Skeletal muscle cell (primary cell): ENCODE results near the gene SNAP47.

Source experiments
- DNase-seq: peaks from one replicate; pipeline ENCODE4 v3.0.0-alpha.2; 2010; ENCODE audit warnings: low read depth
- H3K4me3 ChIP-seq: 2 replicates; pipeline ENCODE4 v1.5.1; 2011; ENCODE audit warnings: low read depth, mild to moderate bottlenecking, control low read depth, low read length, moderate library complexity

The SNAP47 gene

DNA sequence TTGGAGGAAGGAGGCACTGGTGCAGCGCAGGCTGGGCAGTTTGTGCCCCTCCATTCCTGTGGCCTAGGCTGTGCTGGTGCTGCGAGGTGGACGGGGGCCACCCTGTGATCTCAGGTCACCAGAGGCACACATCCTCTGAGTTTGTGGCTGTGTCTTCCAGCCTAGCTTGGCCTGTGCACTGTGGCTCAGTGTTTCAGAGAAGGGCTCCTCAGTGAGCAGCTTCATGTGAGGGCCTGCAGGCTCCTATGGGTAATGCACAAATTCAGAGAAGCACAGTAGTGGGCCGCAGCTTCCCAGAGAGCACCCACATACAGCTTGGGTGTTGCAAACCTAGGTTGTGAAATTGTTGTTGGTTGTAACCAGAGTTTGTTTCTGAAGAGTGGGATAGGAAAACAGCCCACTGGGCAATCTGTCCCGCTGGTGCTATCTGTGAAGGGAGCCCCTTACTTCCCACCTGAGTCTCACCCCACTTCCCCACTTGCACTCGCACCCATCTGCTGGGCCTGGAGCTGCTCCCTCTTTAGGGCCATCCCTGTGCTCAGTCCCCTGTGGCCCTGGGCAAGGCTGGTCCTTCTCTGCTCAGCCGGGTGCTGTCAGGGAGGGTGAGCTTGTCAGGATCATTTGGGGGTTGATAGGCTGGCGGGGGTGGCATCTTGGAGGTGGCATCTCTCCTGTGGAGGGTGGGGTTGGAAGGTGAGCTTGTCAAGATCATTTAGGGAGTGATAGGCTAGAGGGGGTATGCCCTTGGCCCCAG is 30.2 kb downstream of the SNAP47 start:
- H3K4me3 ChIP-seq: no peak overlapping the region
- DNase-seq: no peak

DNA sequence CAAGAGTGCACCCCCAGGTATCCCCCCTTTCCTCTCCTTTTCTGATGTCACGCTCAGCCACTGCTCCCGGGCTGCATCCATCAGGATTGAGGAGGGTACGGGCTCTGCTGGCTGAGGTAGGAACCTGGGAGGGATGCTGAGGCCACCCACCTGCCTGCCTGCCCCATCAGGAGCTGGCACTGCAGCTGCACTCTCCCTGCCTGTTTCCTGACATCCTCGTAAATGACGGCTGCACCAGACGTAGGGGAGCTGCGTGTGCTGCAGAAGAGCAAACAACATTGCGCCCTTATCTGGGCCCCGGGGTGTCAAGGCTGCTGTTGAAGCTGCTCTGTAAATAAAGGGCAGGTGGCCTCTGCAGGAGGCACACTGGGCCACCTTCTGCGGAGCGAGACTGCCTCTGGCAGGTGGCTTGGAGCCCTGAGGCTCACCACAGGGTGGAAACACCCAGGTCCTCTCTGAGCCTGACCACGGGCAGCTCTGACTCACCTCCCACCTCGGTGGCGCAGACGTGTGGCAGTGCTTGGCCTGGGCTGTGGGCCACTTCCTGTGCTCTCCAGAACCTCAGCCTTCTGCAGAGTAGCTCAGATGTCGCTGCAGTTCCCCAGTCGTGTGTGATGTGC is 30.9 kb downstream of the SNAP47 start:
- no peak overlapping the region for H3K4me3 ChIP-seq
- DNase-seq: no peak

DNA sequence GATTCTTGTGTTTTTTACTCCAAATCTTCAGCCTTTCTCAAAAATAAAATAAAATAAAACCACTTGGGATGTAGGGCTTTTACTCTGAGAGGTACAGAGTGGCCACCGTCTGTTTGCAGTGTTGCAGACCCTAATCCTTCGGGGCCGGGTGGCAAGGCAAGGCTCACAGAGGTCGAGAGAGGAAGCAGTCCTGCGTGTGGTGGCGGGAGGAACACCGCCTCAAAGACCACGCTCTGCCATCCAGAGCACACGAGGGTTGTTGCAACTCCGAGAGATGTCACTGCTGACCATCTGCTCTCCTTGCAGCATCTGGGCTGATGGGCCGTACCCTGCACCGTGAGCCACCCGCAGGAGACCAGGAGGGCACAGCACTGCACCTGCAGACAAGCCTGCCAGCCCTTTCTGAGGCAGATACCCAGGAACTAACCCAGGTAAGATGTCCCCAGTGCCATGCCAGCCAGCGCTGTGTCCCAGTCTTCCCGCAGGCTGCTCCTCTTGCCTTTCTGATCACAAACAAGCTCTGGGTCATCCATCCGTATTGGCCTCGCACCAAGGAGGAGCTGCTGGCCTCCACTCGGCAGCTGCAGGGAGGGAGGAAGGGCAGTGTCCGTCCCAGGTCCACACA is 31.5 kb downstream of the SNAP47 start:
- no peak overlapping the region for H3K4me3 ChIP-seq
- no peak for DNase-seq

DNA sequence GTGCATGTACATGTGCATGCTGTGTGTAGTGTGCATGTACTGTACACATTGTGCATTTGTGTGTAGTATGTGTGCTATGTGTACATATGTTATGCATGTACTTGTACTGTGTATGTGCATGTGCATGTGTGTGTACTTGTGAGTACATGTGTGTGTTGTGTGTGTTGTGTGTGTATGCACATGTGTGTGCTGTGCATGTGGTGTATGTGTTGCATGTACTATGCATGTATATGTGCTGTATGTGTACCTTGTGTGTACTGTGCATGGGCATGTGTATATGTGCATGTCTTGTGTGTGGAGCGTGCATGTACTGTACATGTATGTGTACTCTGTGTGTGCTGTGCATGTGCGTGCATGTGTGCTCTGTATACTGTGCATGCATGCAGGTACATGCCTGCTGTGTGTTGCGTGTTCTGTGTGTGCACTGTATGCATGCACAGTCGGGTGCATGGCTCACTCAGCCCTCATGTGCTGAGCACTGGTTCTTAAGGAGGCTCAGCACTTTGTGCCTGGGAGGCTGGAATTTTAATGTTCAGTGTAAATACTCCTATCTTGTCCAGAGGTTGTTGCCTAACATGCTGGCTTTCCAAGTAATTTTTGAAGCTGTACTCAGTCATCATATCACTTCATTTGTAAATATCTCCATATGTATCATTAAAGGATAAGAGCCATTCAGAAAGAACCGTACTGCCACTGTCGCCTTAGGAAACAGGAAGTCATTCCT is 32.3 kb downstream of the SNAP47 start:
- H3K4me3 ChIP-seq: no peak overlapping the region
- DNase-seq: no peak

DNA sequence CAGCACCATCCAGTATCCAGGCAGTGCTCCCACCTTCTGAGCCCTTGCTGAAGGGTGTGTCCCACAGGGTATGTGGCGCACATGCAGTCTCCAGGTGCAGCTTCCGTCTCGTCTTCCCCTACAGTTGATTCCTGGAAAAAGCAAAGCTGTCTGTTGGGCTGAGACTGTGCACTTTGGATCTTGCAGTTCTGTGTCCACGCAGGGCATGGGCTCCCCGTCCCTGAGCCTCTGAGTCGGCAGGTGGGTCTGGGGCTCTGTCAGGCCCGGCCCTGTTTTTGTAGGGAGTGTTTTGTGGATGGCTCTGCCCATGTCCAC is 32.8 kb downstream of the SNAP47 start:
- no peak for DNase-seq
- H3K4me3 ChIP-seq: no peak overlapping the region

DNA sequence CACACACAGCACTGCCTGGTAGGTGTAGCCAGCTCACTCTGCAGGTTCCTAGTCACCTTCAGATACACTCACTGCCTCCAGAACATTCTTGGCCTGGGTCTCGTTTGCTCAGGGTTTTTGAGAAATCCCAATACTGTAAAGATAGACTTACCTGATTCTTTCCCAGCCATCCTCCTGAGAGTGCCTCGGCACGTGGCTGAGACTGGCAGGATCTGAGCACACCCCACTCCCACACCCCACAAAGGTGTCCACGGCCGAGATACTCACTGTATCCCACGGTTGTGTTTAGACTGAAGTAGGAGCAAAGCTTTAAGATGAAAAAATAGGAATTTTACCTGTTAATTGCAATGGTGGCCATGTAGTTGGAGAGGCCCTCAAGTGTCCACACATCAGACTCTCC is 33.4 kb downstream of the SNAP47 start:
- DNase-seq: no peak
- no peak overlapping the region for H3K4me3 ChIP-seq

DNA sequence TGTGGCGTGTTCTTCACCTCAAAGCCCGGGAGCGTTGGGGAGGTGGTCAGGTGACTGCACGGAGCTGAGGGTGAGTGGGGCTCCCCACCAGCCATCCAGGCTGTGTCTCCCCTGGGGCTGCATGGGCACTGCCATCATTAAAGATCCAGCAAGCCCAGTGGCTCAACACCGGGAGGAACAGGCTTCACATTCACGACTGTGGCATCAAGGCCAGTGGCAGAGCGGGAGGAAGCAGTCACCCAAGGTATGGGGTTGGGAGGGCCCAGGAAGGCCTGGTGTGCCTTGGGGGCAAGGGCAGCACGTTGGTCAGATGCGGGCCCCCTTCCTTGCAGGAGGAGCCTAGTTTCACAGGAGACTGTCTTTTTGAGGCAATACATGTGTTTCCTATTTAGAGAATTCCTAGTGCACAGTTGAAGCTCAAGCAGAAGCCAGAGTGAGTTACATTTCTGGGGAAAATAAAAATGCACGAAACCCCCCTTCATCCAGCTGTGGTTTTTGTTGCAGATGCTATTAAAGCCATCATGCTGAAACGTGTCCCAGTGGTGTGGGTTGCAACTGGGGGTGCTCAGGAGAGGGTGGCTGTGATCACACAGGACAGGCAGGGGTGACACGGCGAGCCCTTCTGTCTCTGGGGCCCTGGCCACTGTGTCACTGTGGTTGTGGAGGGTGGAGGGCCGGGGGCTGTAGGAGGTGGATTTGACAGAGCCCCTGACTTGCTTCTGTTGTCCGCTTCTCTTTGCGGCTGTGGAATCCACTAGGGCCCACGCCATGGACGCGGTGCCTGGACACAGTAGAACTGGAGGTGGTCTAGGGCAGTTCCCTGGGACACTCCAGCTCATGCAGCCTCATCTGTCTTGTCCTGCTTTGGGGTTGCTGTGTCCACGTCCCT is 34.1 kb downstream of the SNAP47 start:
- H3K4me3 ChIP-seq: no peak overlapping the region
- DNase-seq: no peak

DNA sequence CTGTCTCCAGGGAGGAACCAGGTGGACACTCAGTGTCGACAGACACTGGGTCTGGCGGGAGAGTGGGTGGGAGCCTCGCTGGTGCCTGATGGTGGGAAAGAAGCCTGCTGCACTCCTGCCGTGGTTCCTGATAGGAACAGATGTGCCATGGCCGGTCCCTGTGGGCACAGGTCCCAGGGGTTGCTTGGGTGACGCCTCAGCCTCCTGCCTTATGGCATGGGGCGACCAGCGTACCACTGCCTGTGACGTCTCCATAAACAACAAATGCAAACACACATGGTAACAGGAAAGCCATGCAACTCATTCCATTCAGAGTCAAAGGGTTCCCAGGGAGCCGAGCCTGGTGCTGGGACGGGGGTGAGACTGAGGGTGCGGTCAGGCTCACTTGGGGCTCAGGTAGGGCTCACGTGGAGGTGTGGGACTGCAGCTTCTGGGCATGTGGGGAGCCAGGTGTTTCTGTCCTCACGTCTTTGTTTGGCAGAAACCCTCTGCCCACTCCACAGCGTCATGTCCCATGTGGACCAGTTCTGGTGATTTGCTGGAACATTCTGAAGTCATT is 34.8 kb downstream of the SNAP47 start:
- H3K4me3 ChIP-seq: no peak overlapping the region
- no peak for DNase-seq

DNA sequence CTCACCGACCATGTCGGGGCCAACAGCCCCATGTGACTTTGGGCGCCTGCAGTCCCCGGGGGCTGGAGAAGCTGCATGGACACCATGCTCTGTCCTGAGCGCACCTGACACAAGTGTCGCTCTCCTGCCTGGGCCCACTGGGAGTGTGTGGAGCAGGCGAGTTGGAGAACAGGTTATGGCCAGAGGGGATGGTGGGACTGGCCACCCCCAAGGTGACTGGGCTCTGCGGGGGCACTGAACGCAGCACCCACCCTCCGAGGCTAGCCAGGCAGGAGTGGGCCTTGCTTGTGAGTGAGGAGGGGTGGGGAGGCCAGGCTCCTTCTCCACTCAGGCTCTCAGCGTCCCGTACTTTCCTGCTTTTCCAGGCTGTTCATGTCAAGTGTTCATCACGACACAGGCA is 35.6 kb downstream of the SNAP47 start:
- H3K4me3 ChIP-seq: no peak overlapping the region
- DNase-seq: no peak

DNA sequence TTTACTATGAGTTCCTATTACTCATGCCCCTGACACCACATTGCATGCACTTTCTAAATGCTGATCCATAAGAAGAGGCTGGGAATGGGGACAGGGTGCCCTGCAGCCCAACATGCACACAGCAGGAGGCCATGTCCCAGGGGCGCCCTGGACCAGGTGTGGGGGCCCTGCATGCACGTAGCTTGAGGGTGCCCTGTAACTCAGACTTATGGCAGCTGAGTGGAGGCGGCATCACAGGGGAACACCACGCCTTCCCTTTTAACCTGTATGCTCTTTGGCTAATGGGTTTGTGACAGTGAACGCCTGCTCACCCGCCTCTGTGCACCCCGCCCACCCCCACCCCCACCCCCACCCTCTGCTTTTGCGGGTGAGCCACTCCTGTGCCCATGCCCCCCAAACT is 36.1 kb downstream of the SNAP47 start:
- no peak overlapping the region for H3K4me3 ChIP-seq
- no peak for DNase-seq

DNA sequence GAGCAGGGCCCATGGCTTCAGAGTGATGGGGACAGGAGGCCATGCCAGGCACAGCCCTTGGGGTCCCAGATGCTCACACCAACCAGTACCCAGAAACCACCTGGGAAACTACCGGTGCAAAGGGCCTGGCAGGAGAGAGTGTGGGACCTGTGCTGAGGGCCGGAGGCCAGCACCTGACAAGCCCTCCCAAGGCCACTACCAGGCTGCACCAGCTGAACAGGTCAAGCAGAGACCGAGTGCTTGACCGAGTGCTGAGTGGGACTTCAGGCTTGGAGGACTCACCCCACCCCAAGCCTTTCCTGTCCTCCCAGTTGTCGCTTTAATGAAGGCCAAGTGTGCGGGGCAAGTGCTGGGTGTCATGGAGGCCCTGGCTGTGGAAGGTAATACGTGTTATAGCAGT is 36.5 kb downstream of the SNAP47 start:
- no peak overlapping the region for H3K4me3 ChIP-seq
- no peak for DNase-seq

DNA sequence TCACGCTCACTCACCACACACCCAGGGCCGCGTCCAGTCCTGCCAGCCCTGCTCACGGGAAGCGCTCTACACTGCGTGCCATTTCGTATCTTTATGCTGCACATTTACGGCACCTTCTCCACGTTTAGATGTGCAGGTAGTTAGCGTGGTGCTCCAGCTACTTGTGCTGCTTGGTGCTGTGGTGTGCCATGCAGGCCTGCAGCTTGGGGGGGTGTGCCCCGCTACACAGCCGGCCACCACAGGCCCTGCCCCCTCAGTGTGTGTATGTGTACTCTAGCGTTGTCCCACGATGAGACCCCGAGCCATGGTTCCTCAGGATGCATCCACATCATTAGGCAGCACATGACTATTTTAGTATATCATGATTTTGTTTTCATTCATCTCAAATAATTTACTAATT is 38.3 kb downstream of the SNAP47 start:
- no peak overlapping the region for H3K4me3 ChIP-seq
- DNase-seq: no peak

DNA sequence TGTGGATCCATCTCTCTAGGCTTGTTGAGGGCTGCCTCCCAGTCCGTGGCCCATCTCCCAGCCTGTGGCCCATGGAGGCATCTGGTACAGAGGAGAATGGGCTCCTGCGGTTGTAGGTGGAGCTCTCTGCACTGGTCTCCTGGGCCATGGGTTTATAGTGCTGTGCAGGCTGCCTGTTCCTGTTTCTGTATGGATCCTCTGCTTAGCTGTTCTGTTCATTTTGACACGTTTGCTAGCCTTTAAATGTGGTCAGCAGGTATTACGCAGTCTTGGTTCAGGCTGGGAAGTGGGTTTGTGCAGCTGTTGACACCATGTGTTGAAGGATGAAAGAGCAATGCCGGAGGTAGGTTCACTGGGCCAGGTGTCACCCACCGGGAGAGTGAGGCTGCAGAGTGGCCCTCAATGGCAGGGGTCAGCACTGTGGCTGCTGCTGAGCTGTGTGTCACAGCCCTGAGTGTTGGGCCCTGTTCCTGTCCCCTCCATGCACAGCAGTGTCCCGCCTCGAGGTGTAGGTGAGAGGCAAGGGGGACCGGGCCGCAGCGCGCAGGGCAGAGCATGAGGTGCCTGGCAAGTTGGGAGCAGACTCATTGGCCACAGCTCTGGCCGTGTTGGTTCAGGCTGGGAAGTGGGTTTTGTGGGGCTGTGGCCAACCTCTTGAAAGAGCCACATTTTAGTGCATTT is 39.0 kb downstream of the SNAP47 start:
- no peak for DNase-seq
- no peak overlapping the region for H3K4me3 ChIP-seq

DNA sequence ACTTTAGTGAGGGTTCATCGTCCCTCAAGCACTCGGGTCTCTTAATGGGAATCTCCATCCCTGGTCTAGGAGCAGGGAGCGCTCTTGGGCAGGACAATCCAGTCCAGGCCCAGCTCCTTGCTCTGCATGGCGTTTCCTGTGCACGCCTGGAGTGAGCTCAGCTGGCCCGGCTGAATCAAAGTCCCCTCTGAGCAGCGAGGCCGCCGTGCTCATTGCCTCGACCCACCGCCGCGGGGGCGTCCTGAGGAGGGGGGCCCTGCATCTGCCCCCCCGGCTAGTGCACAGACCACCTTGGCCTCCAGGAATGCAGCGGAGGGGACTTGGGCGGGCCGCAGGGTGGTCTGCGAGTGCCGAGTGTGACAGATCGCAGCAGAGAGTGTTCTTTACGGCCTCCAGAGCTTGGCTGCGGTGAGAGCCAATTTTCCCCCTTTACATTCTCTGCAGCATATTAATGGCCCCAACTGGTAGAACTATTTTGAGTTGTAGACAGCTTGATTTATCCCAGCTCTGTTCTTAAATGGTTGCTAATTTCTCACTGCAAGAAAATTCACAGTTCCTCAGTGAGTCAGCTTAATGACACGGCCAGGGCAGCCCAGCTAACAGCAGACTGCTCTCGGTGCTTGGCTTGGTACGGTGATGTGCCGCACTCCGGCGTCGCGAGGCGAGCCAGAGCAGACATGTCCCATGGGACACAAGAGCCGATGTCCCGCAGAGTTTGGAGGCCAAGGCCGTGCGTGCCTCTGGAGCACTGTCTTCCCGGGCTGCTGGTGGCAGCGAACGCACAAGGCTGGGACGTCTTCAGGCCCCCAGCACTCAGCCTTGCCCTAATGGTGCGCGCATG is 39.8 kb downstream of the SNAP47 start:
- H3K4me3 ChIP-seq: peak overlapping the region; percentile 9
- peak; percentile 77 for DNase-seq

DNA sequence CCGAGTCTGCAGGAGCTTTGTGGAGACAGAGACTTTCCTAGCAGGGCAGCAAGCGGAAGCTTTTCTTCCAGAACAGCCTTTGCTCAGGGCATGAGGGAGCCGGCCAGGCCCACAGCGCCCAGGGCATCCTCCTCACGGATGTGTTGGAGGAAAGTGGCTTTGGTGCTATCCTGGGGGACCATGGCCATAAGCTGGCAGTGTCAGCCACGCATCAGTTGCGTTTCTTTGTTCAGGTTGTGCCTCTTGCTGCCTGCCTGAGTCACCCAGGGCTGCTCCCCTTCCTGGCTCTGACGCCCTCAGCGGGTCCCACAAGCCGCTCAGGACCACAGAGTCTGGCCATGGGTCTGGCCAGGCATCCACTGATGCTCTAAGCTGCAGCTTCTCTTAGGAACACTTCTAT is 40.6 kb downstream of the SNAP47 start:
- no peak for DNase-seq
- H3K4me3 ChIP-seq: no peak overlapping the region

DNA sequence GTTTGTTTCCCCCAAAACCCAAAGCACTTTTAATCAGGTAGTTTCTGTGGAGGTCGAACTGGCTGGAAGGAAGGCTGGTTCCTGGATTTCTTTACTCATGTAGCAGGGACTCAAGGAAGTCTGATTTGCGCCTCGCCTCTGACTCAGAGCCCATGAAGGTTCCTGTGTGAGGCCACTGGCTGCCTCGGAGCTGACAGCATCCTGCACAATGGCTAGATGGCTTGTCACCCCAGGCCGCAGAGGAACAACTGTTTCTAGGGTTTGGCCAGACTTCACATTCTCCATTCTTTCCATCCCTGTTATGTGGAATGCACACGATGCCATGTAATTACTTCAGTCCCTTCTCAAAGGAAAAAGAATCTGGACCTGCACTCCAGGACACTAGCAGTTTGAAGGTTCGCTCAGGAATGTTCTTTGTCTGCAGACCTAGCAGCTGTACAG is 41.1 kb downstream of the SNAP47 start:
- DNase-seq: peak; percentile 71
- no peak overlapping the region for H3K4me3 ChIP-seq

DNA sequence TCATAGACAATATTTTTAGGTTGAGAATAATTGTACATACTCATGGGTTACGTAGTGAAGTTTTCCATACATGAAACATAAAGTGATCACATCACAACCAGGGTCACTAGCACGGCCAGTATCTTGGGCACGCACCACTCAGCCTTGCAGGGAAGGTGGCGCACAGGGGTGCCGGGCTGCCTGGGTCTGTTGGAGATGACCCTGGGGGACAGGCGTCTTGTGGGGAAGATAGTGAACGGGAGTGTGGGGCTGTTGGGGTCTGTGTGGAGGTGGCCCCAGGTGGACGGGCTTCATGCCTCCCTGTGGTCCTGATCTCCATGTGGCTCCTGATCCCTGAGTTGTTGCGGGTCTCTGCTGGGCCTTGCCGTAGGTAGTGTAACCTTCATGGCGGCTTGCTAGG is 41.9 kb downstream of the SNAP47 start:
- no peak for DNase-seq
- no peak overlapping the region for H3K4me3 ChIP-seq

DNA sequence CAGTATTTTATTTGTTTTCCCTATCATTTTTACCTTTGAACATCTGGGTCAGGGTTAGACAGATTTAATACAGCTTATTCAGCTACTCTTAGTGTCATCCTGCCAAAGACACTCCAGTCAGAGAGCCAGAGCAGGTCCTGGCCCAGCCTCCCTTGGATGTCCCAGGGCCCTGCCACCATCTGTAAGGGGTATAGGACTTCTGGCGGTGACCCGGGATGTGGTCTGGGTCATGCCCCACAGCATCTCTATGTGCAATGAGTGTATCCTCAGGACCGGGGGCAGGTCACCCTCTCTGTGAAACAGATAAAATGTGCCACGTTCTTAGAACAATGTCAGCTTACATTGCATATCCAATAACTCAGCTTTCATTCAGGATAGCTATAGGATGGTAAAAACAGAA is 42.4 kb downstream of the SNAP47 start:
- H3K4me3 ChIP-seq: no peak overlapping the region
- DNase-seq: no peak
